Activated T-cell treated with anti-CD3 and anti-CD28 coated beads, Interleukin-2, amount 50 U/mL, for 24 hours (primary cell): Measurements from ENCODE around the gene WSB1.
A peak's percentile ranks its signal among the peaks of the same experiment; 100 is the strongest.
"Not testable (repeated sequence)": the region's sequence is repeated elsewhere in the genome, so short reads cannot be mapped to it uniquely, and the experiment has no call there.

Experiments used
- DNase-seq: peaks from one replicate; pipeline ENCODE4 v3.0.0-alpha.2; 2020
- H3K27ac Mint-ChIP-seq: 2 replicates; pipeline ENCODE4 v1.8.0; 2020; ENCODE audit warnings: mild to moderate bottlenecking, mixed read lengths
- H3K27me3 Mint-ChIP-seq: 2 replicates; pipeline ENCODE4 v1.8.0; 2020; ENCODE audit warnings: mixed read lengths
- H3K36me3 Mint-ChIP-seq: 2 replicates; pipeline ENCODE4 v1.8.0; 2020; ENCODE audit warnings: low read depth, mixed read lengths
- H3K4me1 Mint-ChIP-seq: 2 replicates; pipeline ENCODE4 v1.8.0; 2020; ENCODE audit warnings: low read depth, mixed read lengths
- H3K4me3 Mint-ChIP-seq: 2 replicates; pipeline ENCODE4 v1.8.0; 2020; ENCODE audit warnings: mild to moderate bottlenecking, moderate library complexity, mixed read lengths
- H3K9me3 Mint-ChIP-seq: 2 replicates; pipeline ENCODE4 v1.8.0; 2020; ENCODE audit warnings: mixed read lengths

Gene WSB1

GRCh38 chr17:27293898-27294688, at the start of gene WSB1:
Gene WSB1 (plus strand): TSS chr17:27294114. CDS start chr17:27294396, 282 bp downstream.
- Mint-ChIP-seq H3K9me3 (no peaks in the 10 kb centered on the region), H3K27ac (peak within 1 kb of the TSS; percentile 99), H3K27me3 (no peaks in the 10 kb centered on the region), H3K4me3 (peak within 1 kb of the TSS; percentile 99), H3K4me1 (peaks cover 41% of the 10 kb centered on the region), H3K36me3 (peaks cover 35% of the 10 kb centered on the region)
- DNase-seq, result peak; percentile 96

GRCh38 chr17:27244491-27245223, 49.3 kb upstream of the WSB1 start:
- no peak for DNase-seq
- Mint-ChIP-seq H3K27ac (no peak overlapping the region), H3K36me3 (no peaks in the 10 kb centered on the region), H3K4me3 (no peak overlapping the region), H3K9me3 (no peaks in the 10 kb centered on the region), H3K27me3 (peaks cover 30% of the 10 kb centered on the region), H3K4me1 (peaks cover 13% of the 10 kb centered on the region)

GRCh38 chr17:27245230-27245696, 48.7 kb upstream of the WSB1 start:
- H3K36me3 Mint-ChIP-seq, result no peaks in the 10 kb centered on the region
- no peak overlapping the region for H3K27ac Mint-ChIP-seq
- H3K27me3 Mint-ChIP-seq, result peaks cover 31% of the 10 kb centered on the region
- H3K4me3 Mint-ChIP-seq, result no peak overlapping the region
- peaks cover 13% of the 10 kb centered on the region for H3K4me1 Mint-ChIP-seq
- no peaks in the 10 kb centered on the region for H3K9me3 Mint-ChIP-seq
- peak; percentile 44 for DNase-seq

- DNase-seq, result no peak
- H3K27me3 Mint-ChIP-seq, result peaks cover 40% of the 10 kb centered on the region
Observed at GRCh38 chr17:27246537-27246936, 47.4 kb upstream of the WSB1 start.

GRCh38 chr17:27247071-27247957, 46.6 kb upstream of the WSB1 start:
- DNase-seq, result no peak
- H3K36me3 Mint-ChIP-seq, result no peaks in the 10 kb centered on the region
- H3K4me3 Mint-ChIP-seq, result no peak overlapping the region

More at GRCh38 chr17:27246537-27246936, 47.4 kb upstream of the WSB1 start:
- H3K27ac Mint-ChIP-seq, result no peak overlapping the region
- H3K9me3 Mint-ChIP-seq, result no peaks in the 10 kb centered on the region
- no peak overlapping the region for H3K4me3 Mint-ChIP-seq
- H3K36me3 Mint-ChIP-seq, result no peaks in the 10 kb centered on the region
- peaks cover 10% of the 10 kb centered on the region for H3K4me1 Mint-ChIP-seq

GRCh38 chr17:27247958-27248342, 46.0 kb upstream of the WSB1 start:
- peaks cover 6% of the 10 kb centered on the region for H3K4me1 Mint-ChIP-seq
- no peak overlapping the region for H3K4me3 Mint-ChIP-seq
- H3K36me3 Mint-ChIP-seq, result no peaks in the 10 kb centered on the region
- DNase-seq, result no peak
- H3K27ac Mint-ChIP-seq, result no peak overlapping the region
- H3K27me3 Mint-ChIP-seq, result peaks cover 34% of the 10 kb centered on the region
- no peaks in the 10 kb centered on the region for H3K9me3 Mint-ChIP-seq

More at GRCh38 chr17:27247071-27247957, 46.6 kb upstream of the WSB1 start:
- Mint-ChIP-seq H3K27ac (no peak overlapping the region), H3K9me3 (no peaks in the 10 kb centered on the region), H3K4me1 (peaks cover 6% of the 10 kb centered on the region), H3K27me3 (peaks cover 40% of the 10 kb centered on the region)

- DNase-seq, H3K4me3 Mint-ChIP-seq, H3K36me3 Mint-ChIP-seq, H3K27ac Mint-ChIP-seq, H3K9me3 Mint-ChIP-seq, H3K4me1 Mint-ChIP-seq: not testable (repeated sequence)
- peaks cover 23% of the 10 kb centered on the region for H3K27me3 Mint-ChIP-seq
Observed at GRCh38 chr17:27250791-27251190, 43.1 kb upstream of the WSB1 start.

GRCh38 chr17:27254802-27255201, 39.1 kb upstream of the WSB1 start:
- H3K27ac Mint-ChIP-seq, DNase-seq, H3K4me1 Mint-ChIP-seq, H3K9me3 Mint-ChIP-seq, H3K4me3 Mint-ChIP-seq, H3K36me3 Mint-ChIP-seq: not testable (repeated sequence)
- H3K27me3 Mint-ChIP-seq, result peaks cover 13% of the 10 kb centered on the region

GRCh38 chr17:27256225-27257030, 37.5 kb upstream of the WSB1 start:
- H3K4me3 Mint-ChIP-seq, result no peak overlapping the region
- no peak overlapping the region for H3K27ac Mint-ChIP-seq
- no peaks in the 10 kb centered on the region for H3K9me3 Mint-ChIP-seq
- DNase-seq, result no peak
- H3K36me3 Mint-ChIP-seq, result no peaks in the 10 kb centered on the region
- peaks cover 4% of the 10 kb centered on the region for H3K27me3 Mint-ChIP-seq
- H3K4me1 Mint-ChIP-seq, result no peaks in the 10 kb centered on the region

GRCh38 chr17:27257031-27257357, 36.9 kb upstream of the WSB1 start:
- Mint-ChIP-seq H3K36me3 (no peaks in the 10 kb centered on the region), H3K9me3 (no peaks in the 10 kb centered on the region), H3K27me3 (no peaks in the 10 kb centered on the region), H3K4me3 (no peak overlapping the region), H3K4me1 (no peaks in the 10 kb centered on the region), H3K27ac (no peak overlapping the region)
- DNase-seq, result no peak

- H3K9me3 Mint-ChIP-seq, result no peaks in the 10 kb centered on the region
- no peak for DNase-seq
- H3K36me3 Mint-ChIP-seq, result no peaks in the 10 kb centered on the region
- no peaks in the 10 kb centered on the region for H3K27me3 Mint-ChIP-seq
- no peak overlapping the region for H3K4me3 Mint-ChIP-seq
- H3K4me1 Mint-ChIP-seq, result no peaks in the 10 kb centered on the region
- H3K27ac Mint-ChIP-seq, result no peak overlapping the region
Observed at GRCh38 chr17:27259356-27259755, 34.6 kb upstream of the WSB1 start.

GRCh38 chr17:27263386-27263785, 30.5 kb upstream of the WSB1 start:
- Mint-ChIP-seq H3K27me3 (no peaks in the 10 kb centered on the region), H3K4me1 (no peaks in the 10 kb centered on the region), H3K4me3 (no peak overlapping the region), H3K27ac (no peak overlapping the region), H3K9me3 (no peaks in the 10 kb centered on the region), H3K36me3 (no peaks in the 10 kb centered on the region)
- DNase-seq, result no peak

- Mint-ChIP-seq H3K36me3 (no peaks in the 10 kb centered on the region), H3K4me3 (no peak overlapping the region), H3K27me3 (no peaks in the 10 kb centered on the region), H3K4me1 (no peaks in the 10 kb centered on the region), H3K9me3 (no peaks in the 10 kb centered on the region), H3K27ac (no peak overlapping the region)
- no peak for DNase-seq
Observed at GRCh38 chr17:27264068-27264812, 29.7 kb upstream of the WSB1 start.
